Endothelial cell of umbilical vein (primary cell): Measurements from ENCODE around the gene COMP.

ENCODE experiments used
- EZH2 ChIP-seq: IDR thresholded peaks from 2 replicates; pipeline ENCODE4 v1.6.1; 2012; ENCODE audit warnings: borderline replicate concordance, low read depth, mild to moderate bottlenecking, moderate library complexity, low read length, inconsistent platforms; ENCODE audit not compliant: severe bottlenecking
- MYC ChIP-seq: IDR thresholded peaks from one replicate; pipeline ENCODE4 v1.6.1; 2011; ENCODE audit warnings: mild to moderate bottlenecking, low read depth, low read length
- POLR2A ChIP-seq: IDR thresholded peaks from 2 replicates; pipeline ENCODE4 v1.6.1; 2012; ENCODE audit warnings: low read depth, mild to moderate bottlenecking, control low read depth, low read length
- POLR2AphosphoS5 ChIP-seq: IDR thresholded peaks from 2 replicates; pipeline ENCODE4 v1.6.1; 2012; ENCODE audit warnings: low read depth, mild to moderate bottlenecking, control low read depth, low read length, moderate library complexity; ENCODE audit not compliant: insufficient read depth
- TF ChIP-seq, protein P1 (sequence below), 2 donors: IDR thresholded peaks; 1 replicate in 1 of 2; 2 replicates in 1 of 2; pipeline ENCODE4 v1.5.1; 2011; ENCODE audit warnings: low read length in 2 of 2, mild to moderate bottlenecking in 2 of 2, moderate library complexity in 2 of 2, control low read depth in 1 of 2, inconsistent platforms in 1 of 2, low read depth in 1 of 2; ENCODE audit not compliant: insufficient read depth in 1 of 2; ENCODE audit errors: extremely low read depth in 1 of 2

DNA sequence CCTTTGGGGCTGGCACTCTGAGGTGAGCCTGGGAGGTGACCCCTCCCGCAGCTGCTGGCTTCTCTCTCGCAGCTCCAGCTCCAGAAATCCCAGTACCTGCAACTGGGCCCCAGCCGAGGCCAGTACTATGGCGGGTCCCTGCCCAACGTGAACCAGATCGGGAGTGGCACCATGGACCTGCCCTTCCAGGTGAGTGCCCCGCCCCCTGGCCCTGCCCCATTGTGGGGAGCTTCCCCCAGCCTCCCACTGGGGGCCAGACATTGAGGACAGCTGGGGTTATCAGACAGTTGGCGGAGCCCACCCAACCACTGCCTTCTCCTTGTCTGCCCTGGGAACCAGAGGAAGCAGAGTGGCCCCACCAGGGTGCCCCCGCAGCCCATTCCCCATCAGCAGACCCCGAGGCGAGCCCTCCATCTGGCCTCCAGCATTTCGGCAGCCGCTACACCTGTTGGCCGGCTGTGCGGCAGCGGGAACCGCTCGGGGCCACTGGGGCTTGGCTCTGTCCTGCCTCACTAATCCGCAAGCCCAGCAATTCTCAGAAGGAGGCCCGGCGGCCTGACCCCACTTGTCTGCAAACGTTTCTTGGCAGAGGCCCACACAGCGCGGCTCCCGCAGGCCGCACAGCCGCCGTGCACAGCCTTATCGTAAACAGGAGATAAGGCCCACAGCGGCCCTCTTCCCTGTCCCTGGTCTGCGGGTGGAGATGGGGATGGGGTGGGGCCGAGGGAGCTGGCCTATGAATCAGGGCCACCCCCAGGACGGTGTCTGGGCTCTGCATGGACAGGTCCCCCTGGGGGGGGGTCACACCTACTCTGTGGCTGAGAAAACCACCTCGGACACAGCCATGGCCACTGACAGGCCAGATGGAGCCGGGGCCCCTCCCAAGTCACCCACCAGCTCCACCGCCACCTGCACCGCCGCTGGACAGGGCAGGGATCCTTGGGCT lies 48.0 kb downstream of the COMP start:
- TF ChIP-seq EZH2 (no peak), POLR2A (no peak), POLR2AphosphoS5 (no peak), MYC (no peak)
- TF ChIP-seq, protein P1, sequence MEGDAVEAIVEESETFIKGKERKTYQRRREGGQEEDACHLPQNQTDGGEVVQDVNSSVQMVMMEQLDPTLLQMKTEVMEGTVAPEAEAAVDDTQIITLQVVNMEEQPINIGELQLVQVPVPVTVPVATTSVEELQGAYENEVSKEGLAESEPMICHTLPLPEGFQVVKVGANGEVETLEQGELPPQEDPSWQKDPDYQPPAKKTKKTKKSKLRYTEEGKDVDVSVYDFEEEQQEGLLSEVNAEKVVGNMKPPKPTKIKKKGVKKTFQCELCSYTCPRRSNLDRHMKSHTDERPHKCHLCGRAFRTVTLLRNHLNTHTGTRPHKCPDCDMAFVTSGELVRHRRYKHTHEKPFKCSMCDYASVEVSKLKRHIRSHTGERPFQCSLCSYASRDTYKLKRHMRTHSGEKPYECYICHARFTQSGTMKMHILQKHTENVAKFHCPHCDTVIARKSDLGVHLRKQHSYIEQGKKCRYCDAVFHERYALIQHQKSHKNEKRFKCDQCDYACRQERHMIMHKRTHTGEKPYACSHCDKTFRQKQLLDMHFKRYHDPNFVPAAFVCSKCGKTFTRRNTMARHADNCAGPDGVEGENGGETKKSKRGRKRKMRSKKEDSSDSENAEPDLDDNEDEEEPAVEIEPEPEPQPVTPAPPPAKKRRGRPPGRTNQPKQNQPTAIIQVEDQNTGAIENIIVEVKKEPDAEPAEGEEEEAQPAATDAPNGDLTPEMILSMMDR (IDR thresholded peaks at IDR 0.05; ENCODE audit: extremely low read depth in 1 of 2, insufficient read depth in 1 of 2, low read depth in 1 of 2, low read length in 2 of 2) = no peak
